ENCODE results near the gene KLHL17. TPM values are rescaled to one million over a fixed set of nuclear protein-coding genes. Genes with fewer than 3 reads are reported as not detected.

The KLHL17 gene
- total RNA-seq, 2 donors from 2014 or later: 4.2 to 15.3 TPM

- Histone ChIP-seq H3K4me1 (ENCODE audit: control insufficient read depth in 1 of 2, low read depth in 2 of 2) (peaks cover 9 to 14% of the 10 kb centered on the region in 2 donors), H3K27me3 (replicated peaks; ENCODE audit: insufficient read depth) (no peaks in the 10 kb centered on the region), H3K9me3 (no peaks in the 10 kb centered on the region), H3K27ac (no peak overlapping the region), H3K4me3 (no peak overlapping the region), H3K36me3 (no peaks in the 10 kb centered on the region)
- no peak for TF ChIP-seq CTCF (IDR thresholded peaks at IDR 0.05)
- ATAC-seq (ENCODE audit: insufficient number of reproducible peaks, low FRiP score, low read depth) (no peak), DNase-seq (ENCODE audit: low spot score) (no peak)
Measured at GRCh38 chr1:935751-936231, 24.6 kb upstream of the KLHL17 start.

- TF ChIP-seq CTCF (IDR thresholded peaks at IDR 0.05): no peak
- Histone ChIP-seq H3K4me1 (ENCODE audit: control insufficient read depth in 1 of 2, low read depth in 2 of 2) (peaks cover 15 to 22% of the 10 kb centered on the region in 2 donors), H3K27me3 (replicated peaks; ENCODE audit: insufficient read depth) (no peaks in the 10 kb centered on the region), H3K36me3 (no peaks in the 10 kb centered on the region), H3K27ac (no peak overlapping the region), H3K4me3 (no peak overlapping the region), H3K9me3 (no peaks in the 10 kb centered on the region)
- DNase-seq (ENCODE audit: low spot score) (no peak), ATAC-seq (ENCODE audit: insufficient number of reproducible peaks, low FRiP score, low read depth) (no peak)
Measured at GRCh38 chr1:936348-937264, 23.8 kb upstream of the KLHL17 start.

GRCh38 chr1:937521-937920 is 22.9 kb upstream of the KLHL17 start:
- Histone ChIP-seq H3K4me1 (ENCODE audit: control insufficient read depth in 1 of 2, low read depth in 2 of 2) (peaks cover 22 to 30% of the 10 kb centered on the region in 2 donors), H3K36me3 (no peaks in the 10 kb centered on the region), H3K4me3 (no peak overlapping the region), H3K27ac (no peak overlapping the region), H3K27me3 (replicated peaks; ENCODE audit: insufficient read depth) (no peaks in the 10 kb centered on the region), H3K9me3 (no peaks in the 10 kb centered on the region)
- DNase-seq (ENCODE audit: low spot score): no peak
- ATAC-seq (ENCODE audit: insufficient number of reproducible peaks, low FRiP score, low read depth): no peak
- TF ChIP-seq CTCF (IDR thresholded peaks at IDR 0.05): no peak

- no peaks in the 10 kb centered on the region for H3K36me3 ChIP-seq
- ATAC-seq (ENCODE audit: insufficient number of reproducible peaks, low FRiP score, low read depth) (no peak), DNase-seq (ENCODE audit: low spot score) (no peak)
- no peak overlapping the region for H3K27ac ChIP-seq
- TF ChIP-seq CTCF (IDR thresholded peaks at IDR 0.05): no peak
- peaks cover 6% of the 10 kb centered on the region for H3K27me3 ChIP-seq (replicated peaks; ENCODE audit: insufficient read depth)
- H3K4me1 ChIP-seq (ENCODE audit: control insufficient read depth in 1 of 2, low read depth in 2 of 2): peaks cover 22 to 34% of the 10 kb centered on the region in 2 donors
- no peak overlapping the region for H3K4me3 ChIP-seq
- no peaks in the 10 kb centered on the region for H3K9me3 ChIP-seq
Measured at GRCh38 chr1:938088-938683, 22.2 kb upstream of the KLHL17 start.
